Stimulated activated CD4-positive, alpha-beta T cell treated with anti-CD3 and anti-CD28 coated beads, TNF-alpha, amount 100 ng/mL, for 24 hours (primary cell): ENCODE results near the gene ACSF3.
"Not testable (repeated sequence)": the region's sequence is repeated elsewhere in the genome, so short reads cannot be mapped to it uniquely, and the experiment has no call there.

Experiments used
- DNase-seq, 3 experiments: peaks; one replicate each; pipeline ENCODE4 v3.0.0-alpha.2; 2020; ENCODE audit warnings: low read depth in 3 of 3

The ACSF3 gene

GRCh38 chr16:89055894-89056555 lies 37.6 kb upstream of the ACSF3 start:
- no peak for DNase-seq

GRCh38 chr16:89056592-89056991 lies 37.1 kb upstream of the ACSF3 start:
- DNase-seq, result no peak

DNA sequence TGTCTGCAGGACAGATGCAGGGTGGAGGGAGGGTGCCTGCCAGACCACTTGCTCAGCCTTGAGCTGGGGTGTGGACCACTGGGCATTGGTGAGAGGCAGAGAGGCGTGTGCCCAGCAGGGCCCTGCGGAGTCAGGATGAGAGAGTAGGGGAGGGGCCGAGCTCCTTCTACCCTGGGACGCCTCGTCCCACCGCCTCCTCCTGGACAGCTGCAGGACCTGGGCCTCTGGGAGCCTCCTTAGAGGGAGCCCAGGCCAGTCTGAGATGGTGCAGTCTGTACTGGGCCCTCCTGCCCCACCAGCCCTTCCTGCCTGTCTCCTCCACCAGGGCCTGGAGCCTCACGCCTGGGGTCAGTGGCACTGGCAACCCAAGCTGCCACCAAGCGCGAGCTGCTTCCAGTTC lies 35.9 kb upstream of the ACSF3 start:
- no peak for DNase-seq

- DNase-seq, result no peak
These were observed 34.8 kb upstream of the ACSF3 start for GRCh38 chr16:89058812-89059211.

DNA sequence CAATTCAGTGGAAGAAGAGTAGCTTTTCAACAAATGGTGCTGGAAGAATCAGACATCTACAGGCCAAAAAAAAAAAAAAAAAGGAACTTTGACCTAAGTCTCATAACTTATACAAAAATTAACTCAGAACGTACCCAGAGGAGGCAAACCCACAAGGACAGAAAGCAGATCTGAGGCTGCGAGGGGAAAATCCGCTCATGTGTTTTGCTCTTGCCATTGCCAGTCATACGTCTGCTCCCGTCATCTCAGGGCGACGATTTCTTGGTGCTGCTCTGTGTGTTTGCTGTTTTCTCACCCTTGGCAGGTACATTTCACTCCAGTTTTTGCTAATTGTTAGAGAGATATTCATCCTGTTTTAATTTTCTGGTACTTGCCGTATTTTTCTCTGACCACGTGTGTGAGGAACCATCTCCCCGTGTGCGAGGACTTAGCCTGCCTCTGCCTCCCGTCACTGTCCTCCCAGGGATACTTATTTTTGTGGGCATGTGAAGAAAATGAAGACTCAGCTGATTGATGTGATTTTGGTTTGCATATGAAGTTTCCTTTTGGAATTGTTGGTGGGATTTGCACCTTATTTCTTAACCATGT lies 33.4 kb upstream of the ACSF3 start:
- no peak for DNase-seq

DNA sequence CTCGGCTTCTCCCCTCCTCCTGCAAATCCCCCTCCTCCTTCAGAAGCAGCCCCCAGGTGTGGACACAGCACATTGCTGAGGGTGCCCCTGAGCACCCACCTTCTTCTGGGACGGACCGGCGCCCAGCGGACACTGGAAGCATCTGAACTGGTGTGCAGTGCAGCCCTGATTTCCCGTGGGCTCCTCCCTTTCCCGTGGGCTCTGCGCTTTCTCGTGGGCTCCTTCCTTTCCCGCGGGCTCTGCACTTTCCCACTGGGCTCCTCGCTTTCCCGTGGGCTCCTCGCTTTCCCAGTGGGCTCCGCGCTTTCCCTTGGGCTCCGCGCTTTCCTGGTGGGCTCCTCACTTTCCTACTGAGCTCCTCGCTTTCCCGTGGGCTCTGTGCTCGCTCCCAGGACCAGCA lies 32.6 kb upstream of the ACSF3 start:
- no peak for DNase-seq

GRCh38 chr16:89061590-89062380 lies 31.9 kb upstream of the ACSF3 start:
- DNase-seq, result no peak

DNA sequence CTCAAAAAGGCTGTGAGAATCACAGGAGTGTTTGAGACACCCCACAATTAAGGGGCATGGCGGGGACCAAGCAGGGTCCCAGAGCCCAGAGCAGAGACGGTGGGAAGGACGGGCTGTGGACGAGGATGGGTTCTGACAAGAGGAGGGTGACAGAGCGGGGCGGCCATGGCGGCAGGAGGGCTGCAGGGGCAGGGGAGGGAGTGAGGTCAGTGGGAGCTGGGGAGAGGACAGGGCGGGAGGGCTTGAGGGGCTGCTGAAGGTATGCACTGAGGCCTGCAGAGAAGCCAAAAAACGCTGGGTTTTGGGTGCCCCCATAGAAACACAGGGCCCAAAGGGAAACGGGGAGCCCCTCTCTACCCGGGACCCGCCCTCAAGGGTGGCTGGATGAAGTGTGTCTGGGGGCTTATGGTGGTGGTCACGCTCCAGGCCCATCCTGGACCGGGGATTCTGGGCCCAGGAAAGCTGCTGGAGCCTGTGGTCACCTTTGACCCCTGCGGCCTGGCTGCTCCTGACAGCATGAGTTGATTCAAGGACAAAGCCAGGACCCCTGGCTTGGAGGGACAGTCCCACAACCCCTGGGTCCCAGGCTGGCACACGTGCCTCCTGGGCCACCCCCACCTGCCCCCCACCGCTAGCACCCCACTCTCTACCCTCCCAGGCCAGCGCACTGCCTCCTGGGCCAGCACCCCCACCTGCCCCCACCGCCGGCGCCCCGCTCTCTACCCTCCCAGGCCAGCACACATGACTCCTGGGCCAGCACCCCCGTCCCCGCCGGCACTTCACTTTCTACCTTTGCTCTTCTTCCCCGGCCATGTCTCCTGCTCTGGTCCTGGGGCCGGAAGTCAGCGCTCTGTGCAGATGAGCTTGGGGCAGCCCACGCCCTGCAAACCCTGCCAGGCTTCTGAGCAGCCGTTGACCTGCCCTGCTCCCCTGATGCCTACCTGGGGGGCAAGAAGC lies 31.0 kb upstream of the ACSF3 start:
- no peak for DNase-seq

DNA sequence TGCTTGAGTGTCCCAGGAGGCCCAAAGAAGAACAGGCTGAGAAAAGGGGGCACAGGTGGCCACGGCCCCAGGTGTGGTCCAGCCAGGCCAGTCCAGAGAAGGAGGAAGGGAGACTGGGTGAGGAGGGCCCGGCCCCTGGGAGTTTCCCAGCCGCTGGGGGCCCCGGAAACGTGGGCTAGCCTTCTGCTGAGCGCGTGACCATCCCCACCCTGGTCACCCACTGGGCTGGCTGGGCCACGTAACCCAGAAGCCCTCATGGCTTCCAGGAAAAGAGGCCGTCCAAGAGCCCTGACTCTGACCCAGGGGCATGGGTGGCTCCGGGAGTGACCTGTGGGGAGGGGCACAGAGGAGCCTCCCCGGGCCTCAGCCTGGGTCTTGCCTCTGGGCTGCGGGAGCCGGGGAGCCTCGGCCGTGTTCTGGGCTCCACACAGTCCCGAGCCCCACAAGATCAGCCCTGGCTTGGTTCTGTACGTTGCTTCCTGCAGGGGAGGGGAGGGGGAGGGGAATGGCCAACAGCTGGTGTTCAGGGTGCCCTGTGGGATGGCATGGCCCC lies 29.8 kb upstream of the ACSF3 start:
- no peak for DNase-seq

DNA sequence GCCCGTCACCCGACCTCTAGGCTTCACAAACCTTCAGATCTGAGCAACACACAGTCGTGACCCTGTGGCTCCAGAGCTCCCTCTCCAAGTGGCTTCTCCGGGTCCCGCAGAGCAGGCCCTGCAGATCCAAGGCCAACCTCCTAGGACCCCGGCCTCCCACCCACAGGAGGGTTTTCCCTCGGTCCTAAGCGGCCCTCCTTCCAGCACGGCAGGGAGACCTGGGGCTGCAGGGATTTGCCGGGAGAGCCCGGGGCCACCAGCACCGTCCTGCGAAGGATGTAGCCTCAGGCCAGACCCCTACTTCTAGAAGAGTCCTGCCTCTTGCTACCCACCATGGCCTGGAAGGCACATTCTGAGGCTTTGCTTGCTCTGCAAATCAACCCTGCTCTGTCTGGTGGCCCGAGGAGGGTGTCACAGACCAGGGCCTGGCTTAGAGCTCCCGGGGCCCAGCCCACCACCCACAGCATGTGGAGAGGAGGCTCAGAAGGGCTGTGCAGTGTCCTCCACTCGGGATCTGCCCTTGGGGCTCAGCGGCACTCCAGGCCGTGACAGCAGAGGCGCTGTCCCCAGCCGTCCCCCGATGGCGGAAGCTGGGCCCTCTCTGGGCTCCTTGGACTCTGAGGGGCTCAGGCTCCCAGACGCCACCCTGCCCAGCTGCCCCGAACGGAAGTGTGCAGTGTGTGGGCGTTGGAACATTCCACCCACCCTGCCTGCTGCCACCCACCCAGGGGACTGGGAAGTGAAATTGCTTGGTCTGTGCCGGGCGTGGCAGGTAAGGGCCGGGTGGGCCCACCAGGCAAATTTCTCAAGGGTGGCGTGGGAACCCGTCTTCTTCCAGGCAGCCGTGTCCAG lies 28.8 kb upstream of the ACSF3 start:
- no peak for DNase-seq

- no peak for DNase-seq
These were observed 28.2 kb upstream of the ACSF3 start for GRCh38 chr16:89065458-89065822.

DNA sequence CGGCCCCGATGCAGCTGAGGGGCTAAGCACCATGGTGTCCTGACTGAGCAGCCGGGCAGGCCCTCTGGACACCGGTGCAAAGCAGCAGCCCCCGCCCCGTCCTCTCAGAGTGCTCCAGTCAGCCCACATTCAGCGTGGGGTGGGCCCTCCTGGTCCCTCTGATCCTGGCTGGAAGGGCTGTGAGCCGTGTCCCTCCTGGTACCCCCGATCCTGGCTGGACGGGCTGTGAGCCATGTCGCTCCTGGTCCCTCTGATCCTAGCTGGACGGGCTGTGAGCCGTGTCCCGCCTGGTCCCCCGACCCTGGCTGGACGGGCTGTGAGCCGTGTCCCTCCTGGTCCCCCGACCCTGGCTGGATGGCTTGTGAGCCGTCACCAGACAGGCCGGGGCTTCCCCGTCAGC lies 26.9 kb upstream of the ACSF3 start:
- DNase-seq, result no peak

GRCh38 chr16:89067677-89068443 lies 25.8 kb upstream of the ACSF3 start:
- no peak for DNase-seq

DNA sequence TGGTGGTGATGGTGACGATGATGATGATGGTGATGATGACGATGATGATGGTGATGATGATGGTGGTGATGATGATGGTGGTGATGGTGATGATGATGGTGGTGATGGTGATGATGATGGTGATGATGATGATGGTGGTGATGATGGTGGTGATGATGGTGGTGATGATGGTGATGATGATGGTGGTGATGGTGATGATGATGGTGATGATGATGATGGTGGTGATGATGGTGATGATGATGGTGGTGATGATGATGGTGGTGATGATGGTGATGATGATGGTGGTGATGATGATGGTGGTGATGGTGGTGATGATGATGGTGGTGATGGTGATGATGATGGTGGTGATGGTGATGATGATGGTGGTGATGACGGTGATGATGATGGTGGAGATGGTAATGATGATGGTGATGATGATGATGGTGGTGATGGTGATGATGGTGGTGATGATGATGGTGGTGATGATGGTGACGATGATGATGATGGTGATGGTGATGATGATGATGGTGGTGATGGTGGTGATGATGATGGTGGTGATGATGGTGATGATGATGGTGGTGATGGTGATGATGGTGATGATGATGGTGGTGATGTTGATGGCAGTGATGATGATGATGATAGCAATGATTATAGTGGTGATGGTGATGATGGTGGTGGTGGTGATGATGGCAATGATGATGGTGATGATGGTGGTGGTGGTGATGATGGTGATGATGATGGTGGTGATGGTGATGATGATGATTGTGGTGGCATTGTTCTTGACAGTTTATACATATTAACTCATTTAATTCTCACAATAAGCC lies 24.6 kb upstream of the ACSF3 start:
- not testable (repeated sequence) for DNase-seq

GRCh38 chr16:89069920-89070319 lies 23.7 kb upstream of the ACSF3 start:
- no peak for DNase-seq

DNA sequence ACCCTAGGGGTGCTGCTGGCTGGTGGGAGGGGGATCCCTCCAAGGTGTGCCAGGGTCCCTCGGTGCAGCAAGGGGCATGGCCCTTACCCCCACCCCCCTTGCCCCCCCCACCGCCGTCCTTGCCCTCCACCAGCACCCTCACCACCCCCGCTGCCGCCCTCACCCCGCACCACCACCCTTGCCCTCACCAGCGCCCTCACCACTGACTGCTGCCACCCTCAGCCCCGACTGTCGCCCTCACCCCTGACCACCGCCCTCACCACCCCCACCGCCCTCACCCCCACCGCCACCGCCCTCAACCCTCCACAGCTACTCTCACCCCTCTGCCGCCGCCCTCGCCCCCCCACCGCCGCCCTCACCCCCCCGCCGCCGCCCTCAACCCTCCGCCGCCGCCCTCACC lies 23.1 kb upstream of the ACSF3 start:
- DNase-seq, result no peak

DNA sequence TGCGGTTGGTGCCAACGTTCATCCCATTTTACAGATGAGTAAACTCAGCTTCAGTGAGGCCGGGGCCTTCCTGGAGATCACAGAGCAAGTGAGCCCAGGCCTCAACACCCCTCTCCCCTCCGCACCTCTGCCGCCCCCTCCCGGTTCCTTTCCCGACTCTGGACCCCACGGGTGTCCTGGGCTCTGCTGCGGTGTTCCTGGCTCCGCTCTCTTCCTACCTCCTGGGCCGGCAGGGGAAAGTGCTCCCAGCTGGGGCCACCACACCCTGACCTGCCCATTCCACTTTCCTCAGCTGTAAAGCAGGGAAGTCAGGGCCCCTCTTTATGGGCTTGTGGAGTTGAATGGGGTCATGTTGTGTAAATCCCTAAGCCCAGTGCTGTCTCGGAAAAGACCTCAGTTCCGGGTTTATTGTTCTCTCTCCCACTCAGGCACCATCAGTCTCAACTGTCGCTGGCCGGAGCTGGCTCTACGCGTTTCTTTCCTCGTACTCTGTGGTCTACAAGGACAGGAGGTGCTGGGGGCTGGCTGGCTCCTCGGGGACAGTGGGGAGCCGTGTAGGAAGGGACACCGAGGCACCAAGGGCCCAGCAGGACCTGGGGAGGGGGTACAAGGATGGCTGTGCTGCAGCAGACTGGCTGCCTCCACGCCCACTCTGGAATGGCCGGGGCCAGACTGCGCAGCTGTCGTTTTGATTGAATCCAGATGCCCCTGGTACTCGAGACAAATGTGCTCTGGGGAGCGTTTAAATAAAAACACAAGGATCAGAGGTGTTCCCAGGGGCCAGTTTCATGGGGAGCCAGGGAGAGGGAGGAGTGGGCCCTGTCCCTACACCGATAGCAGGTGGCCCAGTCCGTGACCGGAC lies 21.7 kb upstream of the ACSF3 start:
- no peak for DNase-seq

DNA sequence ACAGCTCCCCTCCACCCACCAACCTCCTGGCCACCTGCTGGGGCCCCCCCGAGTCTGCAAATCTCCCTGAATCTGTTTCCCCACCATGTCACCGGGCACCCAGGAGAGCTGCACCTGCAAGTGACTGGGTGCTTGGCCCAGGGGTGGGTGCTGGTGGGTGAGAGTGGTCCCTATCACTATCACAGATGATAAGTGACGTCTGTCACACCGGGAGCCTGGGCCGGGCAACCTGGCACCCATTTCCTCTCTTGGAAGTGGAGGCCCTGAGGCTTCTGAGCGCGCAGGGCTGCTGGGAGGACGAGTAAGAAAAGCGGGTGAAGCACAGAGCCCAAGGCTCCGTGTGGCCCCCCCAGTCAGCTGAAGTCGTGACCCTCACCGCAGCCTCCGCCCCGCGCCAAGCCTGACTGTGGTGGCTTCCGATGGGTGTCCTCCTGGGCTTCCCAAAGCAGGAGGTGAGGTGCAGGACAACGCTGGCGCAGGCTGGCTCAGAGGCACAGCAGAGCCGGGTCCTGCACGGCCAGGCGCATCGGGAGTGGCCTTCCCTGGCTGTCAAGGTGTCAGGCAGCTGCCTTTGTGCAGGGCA lies 21.0 kb upstream of the ACSF3 start:
- no peak for DNase-seq
